COR-L47 (cell line): Measurements from ENCODE around the gene APOD.
"Not testable (repeated sequence)": the region's sequence is repeated elsewhere in the genome, so short reads cannot be mapped to it uniquely, and the experiment has no call there.

Experiments
- DNase-seq: peaks from one replicate; lab custom pipeline; 2025; lab: John Stamatoyannopoulos, UW

APOD gene

DNA sequence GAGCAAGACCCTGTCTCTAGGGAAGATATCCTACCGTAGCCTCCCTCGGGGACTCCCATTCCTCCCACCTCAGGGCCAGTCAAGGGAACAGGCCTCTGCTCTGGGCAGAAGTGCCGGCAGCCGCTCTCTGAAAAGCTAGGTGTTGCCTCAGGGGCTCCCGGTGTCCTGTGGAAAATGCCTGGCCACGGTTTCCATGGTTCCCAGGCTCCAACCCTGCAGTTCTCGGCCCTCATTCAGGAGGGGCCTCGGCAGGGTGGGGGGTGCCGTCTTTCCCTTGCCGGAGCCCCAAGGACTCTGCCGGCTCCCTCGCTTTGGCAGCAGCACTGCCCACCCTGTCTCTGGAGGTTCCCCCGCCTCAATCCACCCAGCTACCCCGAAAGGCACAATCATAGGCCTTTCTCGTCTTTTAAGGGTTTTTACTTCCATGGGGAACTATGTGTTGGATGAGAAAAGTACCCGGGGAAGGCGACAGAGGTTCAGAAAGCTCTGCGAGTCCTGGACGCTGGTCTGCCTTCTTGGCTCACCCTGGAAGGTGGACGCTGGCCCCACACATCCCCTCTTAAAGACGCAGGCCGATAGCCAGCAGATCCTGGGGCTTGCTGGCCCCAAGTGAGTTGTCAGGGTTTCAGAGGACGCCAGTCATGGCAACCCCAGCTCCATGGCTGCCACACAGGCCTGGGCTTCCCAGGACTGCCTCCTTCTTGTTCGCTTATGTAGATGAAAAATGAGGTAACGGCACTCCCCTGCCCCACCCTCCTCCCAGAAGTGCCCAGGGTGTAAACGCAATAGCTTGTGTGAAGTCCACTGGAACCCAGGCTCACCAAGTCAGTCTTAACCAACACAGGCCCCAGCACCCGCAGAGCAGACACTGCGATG, 34.3 kb upstream of the APOD start:
- DNase-seq, result not testable (repeated sequence)

DNA sequence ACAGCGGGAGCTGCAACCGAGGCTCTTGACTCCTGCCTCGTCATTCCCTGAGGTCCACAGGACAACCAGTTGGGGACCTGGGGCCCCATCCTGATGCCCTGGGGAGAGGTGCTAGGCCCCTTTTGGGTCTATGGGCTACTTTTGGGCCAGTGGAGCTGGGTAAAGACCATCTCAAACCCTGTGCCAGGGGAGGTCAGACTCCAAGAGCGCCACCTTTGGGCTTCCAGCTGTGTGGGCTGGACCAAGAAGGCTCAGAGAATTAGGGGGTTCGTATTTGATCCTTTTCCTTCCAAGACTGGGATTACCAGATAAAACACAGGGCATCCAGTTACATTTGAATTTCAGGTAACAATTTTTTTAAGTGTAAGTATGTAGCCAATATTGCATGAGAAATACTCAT, 33.4 kb upstream of the APOD start:
- DNase-seq, result not testable (repeated sequence)

DNA sequence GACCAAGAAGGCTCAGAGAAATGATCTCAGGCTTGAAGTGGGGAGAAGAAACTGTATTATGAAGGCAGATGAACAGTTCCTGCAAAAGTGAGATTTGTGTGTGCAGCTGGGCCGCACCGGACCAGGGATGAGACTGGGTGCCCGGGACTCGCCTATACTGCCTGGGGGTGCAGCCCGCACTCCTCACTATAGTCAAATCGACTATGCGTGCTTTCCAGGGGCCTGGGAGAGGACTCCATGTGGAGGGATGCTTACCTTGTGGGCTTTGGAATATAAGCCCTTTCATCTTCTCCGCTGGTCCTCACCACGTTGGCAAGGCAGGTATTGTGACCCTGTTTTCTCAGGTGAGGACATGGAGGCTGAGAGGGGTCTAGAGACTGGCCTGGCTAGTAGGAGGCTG, 32.9 kb upstream of the APOD start:
- no peak for DNase-seq

DNA sequence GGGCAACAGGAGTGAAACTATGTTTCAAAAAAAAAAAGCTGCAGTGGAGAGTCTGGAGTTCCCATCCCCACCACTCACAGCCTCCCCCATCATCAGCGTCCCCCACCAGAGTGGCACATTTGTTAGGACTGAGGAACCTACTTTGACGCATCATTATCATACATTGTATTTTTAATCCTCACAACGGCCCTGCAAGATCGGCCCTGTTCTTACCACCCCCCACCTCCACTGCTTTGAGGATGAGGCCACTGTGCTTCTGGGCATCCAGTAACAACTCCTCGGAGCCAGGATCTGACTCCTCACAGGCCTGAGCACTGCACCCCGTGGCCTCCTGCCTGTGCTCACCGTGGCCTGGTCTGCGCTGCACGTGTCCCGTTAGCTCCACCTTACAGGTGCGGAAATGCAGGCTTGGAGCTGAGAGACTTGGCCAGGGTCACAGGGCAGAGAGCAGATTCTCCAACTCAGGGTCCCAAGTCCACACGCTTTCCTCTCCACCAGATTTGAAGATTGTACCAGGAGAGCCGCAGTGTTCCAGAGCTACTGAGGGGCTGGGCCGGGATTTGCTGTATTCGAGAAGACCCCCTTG, 32.3 kb upstream of the APOD start:
- not testable (repeated sequence) for DNase-seq

DNA sequence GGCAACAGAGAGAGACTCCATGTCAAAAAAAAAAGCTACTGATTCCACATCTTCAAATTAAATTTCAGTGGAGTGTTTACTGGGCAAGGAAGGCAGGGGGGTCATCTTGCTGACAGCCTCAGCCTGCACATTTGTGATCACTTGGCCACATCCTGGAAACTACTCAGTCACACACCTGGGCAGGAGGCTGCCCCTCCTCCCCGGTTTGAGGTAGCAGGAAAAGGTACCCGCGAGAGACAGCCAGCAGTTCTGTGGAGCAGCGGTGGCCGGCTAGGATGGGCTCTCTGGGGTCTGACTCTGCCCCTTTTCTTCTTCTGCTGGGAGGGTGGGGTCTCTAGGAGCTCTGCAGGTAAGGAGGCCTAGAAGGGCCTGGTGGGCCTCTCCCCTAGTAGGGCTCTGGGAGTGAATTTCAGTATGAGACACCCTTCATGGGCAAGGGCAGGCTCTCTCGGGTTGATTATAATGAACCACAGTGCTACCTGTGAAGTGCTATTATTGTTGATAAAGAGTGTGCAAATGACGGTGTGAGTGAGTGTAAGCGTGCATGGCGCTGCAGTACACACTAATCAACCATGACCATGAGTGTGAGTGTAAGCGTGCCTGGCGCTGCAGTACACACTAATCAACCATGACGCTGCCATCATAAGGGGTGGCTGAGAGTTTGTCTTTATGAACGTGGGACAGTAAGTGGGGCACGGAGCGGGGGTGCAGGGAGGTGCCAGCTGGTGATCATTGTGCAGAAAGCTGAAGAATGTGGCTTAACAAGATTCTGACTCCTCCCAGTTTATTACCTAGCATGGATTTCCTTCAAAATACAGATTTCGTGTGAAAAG, 31.1 kb upstream of the APOD start:
- DNase-seq, result not testable (repeated sequence)

DNA sequence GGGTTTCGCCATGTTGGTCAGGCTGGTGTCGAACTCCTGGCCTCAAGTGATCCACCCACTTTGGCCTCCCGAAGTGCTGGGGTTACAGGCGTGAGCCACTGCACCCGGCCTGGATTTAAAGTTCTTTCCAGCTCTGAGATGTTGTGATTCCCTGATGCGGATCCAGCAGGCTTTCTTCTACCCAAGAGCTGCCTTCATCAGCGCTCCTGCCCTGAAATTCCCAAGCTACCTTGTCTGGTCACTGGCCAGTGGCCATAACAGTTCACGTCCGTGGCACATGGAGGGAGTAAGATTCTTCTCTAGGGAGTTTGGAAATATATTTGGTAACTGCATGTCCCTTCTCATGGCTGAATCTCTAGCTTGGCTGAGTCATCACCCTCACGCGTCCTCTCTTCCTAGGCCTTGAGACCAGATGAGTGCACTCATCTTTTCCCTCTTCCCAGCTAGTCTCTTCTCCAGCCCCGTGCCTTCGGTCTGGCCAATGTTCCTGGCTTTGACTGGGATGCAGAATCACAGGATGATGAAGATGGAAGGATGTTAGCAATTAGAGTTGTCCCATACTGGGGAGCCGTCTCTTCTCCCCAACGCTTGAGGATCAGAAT, 29.8 kb upstream of the APOD start:
- DNase-seq, result no peak

DNA sequence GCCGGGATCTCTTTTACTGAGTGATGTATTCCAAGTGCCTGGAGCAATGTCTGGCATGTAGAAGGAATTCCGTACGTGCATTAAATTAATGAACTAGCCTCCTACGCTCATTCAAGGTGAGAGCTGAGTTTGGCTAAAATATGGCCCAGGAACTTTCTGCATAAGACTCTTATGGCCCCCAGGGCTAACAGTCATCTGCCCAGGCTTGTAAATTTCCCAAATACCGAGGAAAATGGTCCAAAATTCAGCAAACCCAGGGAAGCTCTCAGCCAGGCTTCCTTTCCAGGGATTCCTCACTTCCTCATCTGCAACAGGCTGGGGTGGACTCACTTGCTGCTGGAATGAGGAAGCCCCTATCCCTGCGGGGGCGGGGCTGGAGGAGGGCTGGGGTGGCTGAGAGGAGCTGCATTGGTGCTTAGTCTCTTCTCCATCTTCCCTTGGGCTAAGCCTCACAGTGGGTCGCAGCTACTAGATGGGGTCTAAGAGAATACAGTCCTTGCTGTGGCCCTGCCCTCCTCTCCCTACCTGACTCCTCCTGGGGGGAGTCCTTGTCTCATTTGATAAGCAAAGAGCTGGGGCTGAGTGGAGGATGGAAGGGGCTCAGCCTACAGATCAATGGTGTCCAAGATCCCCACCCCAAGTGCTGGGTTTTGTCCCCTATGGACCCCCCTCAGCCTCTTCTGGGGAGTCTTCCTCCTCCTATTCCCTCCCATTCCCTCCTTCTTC, 28.5 kb upstream of the APOD start:
- DNase-seq, result no peak

DNA sequence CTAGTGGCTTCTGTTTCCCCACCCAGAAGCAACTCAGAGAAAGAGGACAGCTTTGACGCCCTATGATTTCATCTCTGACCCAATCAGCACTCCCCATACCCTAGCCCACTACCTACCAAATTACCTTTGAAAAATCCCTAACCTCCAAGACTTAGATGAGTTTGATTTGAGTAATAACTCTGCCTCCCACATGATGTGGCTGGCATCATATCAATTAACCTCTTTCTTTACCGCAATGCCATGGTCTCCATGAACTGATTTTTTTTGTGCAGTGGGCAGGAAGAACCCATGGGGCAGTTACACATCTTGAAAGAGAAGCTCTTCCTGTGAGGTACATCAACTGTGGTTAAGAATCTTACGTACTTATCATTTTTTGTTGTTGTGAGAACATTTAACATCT, 25.5 kb upstream of the APOD start:
- no peak for DNase-seq

DNA sequence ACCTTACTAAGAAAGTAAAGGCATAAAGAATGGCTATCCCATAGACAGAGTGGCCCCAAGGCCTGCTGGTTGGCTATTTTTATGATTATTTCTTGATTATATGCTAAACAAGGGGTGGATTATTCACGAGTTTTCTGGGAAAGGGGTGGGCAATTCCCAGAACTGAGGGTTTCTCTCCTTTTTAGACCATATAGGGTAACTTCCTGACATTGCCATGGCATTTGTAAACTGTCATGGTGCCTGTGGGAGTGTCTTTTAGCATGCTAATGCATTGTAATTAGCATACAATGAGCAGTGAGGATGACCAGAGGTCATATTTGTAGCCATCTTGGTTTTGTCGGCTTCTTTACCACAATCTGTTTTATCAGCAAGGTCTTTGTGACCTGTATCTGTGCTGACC, 18.0 kb upstream of the APOD start:
- not testable (repeated sequence) for DNase-seq

DNA sequence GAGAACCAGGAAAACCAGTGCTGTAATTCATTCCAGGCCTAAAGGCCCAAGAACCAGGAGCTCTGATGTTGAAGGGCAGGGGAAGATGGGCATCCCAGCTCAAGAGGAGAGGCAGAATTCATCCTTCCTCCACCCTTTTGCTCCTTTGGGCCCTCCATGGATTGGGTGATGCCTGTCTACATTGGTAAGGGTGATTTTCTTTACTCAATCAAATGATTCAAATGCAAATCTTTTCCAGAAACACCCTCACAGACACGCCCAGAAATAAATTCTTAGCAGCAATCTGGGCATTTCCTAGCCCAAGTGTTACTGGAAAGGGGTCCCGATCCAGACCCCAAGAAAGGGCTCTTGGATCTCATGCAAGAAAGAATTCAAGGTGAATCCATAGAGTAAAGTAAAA, 17.6 kb upstream of the APOD start:
- DNase-seq, result no peak

DNA sequence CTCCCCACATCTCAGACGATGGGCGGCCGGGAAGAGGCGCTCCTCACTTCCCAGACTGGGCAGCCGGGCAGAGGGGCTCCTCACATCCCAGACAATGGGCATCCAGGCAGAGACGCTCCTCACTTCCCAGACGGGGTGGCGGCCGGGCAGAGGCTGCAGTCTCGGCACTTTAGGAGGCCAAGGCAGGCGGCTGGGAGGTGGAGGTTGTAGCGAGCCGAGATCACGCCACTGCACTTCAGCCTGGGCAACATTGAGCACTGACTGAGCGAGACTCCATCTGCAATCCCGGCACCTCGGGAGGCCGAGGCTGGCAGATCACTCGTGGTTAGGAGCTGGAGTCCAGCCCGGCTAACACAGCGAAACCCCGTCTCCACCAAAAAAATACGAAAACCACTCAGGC, 16.2 kb upstream of the APOD start:
- not testable (repeated sequence) for DNase-seq

DNA sequence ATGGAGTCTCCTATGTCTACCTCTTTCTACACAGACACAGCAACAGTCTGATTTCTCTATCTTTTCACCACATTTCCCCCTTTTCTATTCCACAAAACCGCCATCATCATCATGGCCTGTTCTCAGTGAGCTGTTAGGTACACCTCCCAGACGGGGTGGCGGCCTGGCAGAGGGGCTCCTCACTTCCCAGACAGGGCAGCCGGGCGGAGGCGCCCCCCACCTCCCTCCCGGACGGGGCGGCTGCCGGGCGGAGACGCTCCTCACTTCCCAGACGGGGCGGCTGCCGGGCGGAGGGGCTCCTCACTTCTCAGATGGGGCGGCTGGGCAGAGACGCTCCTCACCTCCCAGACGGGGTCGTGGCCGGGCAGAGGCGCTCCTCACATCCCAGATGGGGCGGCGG, 15.8 kb upstream of the APOD start:
- DNase-seq, result not testable (repeated sequence)

DNA sequence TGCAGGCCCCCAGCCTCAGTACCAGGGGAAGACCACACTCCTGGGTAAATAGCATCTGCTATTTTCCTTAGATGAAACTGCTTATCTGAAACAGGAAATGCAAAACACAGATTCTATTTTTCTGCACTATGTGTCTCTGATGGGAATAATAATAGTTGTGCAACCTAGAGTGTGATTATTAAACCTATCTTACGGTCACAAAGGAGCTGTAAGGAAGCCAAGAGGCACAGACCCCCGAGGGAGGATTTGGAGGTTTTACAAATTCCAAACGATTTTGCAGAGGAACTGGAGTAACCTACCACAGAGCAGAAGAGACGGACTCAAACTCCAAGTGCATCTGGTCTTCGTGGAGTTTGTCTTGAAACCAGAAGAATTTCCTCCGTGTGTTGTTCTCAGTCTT, 14.1 kb upstream of the APOD start:
- no peak for DNase-seq

DNA sequence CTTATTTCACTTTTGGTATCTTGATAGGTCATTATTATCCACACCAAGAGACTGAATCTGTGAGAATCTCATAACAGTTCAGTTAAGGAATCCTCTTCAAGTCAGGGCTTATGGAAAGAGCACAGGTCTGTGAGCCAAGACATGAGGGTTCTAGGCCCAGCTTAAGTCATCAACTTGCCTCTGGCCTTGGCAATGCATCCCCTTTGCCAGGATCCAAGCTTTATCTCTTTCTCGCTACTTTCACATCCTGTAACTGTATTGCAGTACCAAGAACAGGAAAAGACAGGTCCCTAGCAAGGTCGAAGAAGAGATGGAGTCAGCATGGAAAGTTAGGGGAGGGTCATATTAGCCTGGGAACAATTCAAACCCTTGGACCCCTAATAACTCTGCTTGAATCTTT, 13.5 kb upstream of the APOD start:
- DNase-seq, result no peak

DNA sequence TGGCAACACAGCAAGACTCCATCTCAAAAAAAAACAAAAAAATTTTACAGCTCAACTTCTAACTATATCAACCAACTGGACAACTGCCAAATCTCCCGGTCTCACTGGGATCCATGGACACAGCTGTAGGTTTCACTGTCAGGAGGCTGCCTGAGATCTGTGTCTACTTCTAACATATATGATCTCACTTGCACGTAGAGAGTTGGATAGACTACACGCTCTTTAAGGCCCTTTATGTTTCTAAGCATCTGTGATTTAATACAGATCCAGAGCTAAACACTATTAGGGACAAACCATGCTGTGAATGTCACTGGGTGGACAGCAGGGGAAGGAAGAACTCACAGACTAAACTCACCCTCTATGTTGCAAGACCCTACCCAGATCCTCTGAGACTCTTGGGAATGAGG, 13.0 kb upstream of the APOD start:
- no peak for DNase-seq

DNA sequence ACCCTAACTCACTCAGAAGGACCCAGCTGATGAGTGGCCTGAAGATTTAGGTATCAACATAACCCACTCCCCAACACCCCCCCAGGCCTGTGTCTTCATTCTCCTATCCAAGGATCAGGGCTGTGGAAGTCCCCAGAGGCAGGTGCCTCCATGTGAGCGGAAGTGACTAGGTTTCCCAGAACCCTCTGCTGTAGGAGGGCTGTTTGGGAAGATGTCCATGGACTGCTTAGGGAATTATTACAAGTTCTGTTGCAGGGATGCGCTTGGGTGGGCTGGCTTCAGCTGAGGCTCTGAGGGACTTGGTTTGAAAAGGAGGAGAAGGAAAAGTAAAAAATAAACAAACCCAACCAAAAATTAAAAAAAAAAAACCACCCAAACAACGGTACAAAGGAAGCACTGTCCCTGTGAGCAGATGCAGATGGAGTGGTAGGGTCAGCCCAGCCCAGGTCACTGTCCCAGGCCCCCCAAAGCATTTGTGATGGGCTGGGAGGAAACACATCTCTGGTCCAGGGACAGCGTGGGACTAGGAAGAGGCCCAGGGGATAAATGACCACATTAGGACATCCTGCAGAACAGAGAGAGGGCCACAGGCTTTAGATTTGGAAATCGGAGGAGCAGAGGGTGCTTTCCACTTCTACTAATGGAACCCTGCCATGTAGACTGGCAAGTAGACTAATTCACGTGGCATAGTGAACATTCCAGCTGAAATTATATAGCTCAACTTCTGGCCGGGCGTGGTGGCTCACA, 12.2 kb upstream of the APOD start:
- DNase-seq, result no peak

DNA sequence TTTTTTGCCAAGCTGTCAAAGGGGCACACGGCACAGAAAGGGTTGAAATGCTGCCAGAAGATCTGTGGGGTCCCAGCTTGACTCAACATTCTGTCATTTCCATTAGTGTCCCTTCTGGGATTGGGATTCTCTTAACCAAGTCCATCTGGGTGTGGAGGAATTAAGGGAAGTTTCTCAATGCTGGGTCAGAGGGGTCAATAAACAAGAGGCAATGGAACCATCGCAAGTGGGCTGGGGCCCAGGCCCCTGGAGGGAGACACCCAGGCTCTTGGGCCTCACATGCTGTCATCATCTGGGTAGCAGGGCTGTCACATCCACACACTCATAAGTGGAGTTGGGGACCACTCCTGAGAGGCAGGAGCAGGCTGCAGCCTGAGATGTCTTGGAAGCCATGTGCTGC, 8.1 kb upstream of the APOD start:
- no peak for DNase-seq

DNA sequence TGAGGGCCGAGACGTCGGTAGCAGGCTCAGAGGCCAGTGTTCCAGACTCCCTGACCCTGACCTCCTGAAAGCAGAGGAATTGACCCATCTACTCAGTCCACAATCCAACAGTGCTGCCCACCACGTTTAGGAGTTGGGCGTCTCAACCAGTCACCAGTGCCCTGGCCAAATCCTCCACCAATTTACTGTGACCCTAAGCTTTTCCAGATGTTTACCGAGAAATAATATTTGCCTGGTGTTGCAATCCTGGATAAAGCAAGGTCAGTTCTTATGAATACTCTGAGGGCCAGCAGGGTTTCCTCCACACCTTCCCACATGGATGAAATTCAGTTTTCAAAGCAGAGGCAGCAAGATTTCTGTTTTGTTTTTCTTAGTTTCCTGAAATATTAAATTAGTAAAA, 7.5 kb upstream of the APOD start:
- no peak for DNase-seq

DNA sequence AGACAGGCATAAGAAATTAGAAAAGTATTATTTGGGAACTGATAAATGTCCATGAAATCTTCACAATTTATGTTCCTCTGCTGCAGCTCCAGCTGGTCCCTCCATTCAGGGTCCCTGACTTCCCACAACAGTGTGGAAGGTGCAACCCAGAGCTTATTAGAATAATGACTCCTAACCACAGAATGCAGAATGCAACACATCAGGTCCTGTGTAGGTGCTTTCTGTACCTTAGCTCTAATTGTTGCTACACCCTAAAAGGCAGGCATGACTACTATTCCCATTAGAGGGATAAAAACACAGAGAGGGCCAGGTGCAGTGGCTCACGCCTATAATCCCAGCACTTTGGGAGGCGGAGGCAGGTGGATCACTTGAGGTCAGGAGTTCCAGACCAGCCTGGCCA, 6.6 kb upstream of the APOD start:
- not testable (repeated sequence) for DNase-seq

DNA sequence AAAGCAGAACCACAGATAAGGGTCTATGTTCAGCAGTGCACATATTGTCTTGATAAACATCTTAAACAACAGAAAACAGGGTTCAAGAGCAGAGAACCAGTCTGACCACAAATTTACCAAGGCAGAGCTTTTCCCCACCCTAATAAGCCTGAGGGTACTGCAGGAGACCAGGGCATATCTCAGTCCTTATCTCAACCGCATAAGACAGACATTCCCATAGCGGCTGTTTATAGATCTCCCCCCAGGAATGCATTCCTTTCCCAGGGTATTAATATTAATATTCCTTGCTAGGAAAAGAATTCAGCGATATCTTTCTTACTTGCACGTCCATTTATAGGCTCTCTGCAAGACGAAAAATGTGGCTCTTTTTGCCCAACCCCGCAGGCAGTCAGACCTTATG, 6.1 kb upstream of the APOD start:
- not testable (repeated sequence) for DNase-seq

DNA sequence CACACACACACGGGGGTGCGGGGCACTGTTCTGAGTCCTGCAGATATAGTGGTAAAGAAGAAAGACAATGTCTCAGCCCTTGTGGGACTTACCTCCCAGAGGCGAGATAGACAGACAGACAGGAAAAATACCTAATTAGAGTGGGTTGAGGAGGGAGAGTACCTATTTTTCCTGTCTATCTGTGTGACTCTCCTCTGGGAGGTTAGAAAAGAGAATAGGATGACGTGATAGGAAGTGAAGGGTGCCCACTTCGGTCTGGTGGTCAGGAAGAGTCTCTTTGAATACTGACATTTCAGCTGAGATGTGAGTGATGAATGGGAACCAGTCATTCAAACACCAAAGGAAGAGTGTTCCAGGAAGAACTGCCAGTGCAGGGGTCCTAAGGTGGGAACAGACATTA, 4.1 kb upstream of the APOD start:
- DNase-seq, result no peak
